ENCODE measurements around the gene SRRM2.

- TF ChIP-seq CTCF (conservative IDR thresholded peaks at IDR 0.05 in 1 of 2, IDR thresholded peaks at IDR 0.05 in 1 of 2; ENCODE audit: extremely low read depth in 1 of 2, insufficient read depth in 1 of 2, low read depth in 1 of 2, low read length in 2 of 2) = no peak
- TF ChIP-seq EZH2 (IDR thresholded peaks at IDR 0.05; ENCODE audit: borderline replicate concordance, low read length) = no peak
Observed at GRCh38 chr16:2763173-2763572, 10.7 kb downstream of the SRRM2 start.

Measured in mammary epithelial cell (primary cell).